ENCODE measurements around the gene FBXW12. TPM values are rescaled to one million over a fixed set of nuclear protein-coding genes. Genes with fewer than 3 reads are reported as not detected.

Gene FBXW12
- total and polyA plus RNA-seq, 2 of the 8 experiments (the other 6 are each of a cell fraction or from before 2014, with no cell fraction given): 0.35 to 0.85 TPM

- peaks cover 7 to 43% (median 22%) of the 10 kb centered on the region in 4 experiments for H3K4me1 ChIP-seq (replicated peaks in 1 of 4; ENCODE audit: control insufficient read depth in 3 of 4, insufficient read depth in 4 of 4, low read length in 3 of 4)
- peak overlapping the region; percentile 63 to 98 (median 94) for H3K9ac ChIP-seq (replicated peaks in 1 of 4; ENCODE audit: extremely low read depth in 1 of 4, low read depth in 3 of 4, low read length in 3 of 4)
- DNase-seq (ENCODE audit: low read depth in 1 of 2, low spot score in 2 of 2) (peak in 1 of 2 experiments; percentile 78), FAIRE-seq (no peak)
- peaks cover 32 to 63% of the 10 kb centered on the region in 2 experiments for H3K79me2 ChIP-seq (ENCODE audit: control insufficient read depth in 1 of 2, insufficient read depth in 2 of 2, low read length in 2 of 2)
- H2BK20ac ChIP-seq (ENCODE audit: low read length): no peak overlapping the region
- no peak overlapping the region for H2BK120ac ChIP-seq (replicated peaks; ENCODE audit: low read depth, low read length)
- H3K4me3 ChIP-seq (ENCODE audit: extremely low read depth in 1 of 4, insufficient read depth in 2 of 4, low read depth in 3 of 4, low read length in 4 of 4): peak overlapping the region; percentile 66 to 85 (median 76)
- ChIA-PET CTCF (ENCODE audit: partially characterized antibody) (interaction anchor here (0.6 to 5.4 kb wide), 3 partner anchors 15 to 29 kb away, joined by 3 to 34 read pairs (median 12); no protein-coding TSS in a partner anchor), POLR2A (ENCODE audit: partially characterized antibody) (interaction anchor here (0.8 to 31.5 kb wide), 28 partner anchors 8 to 240 kb away, joined by 3 to 650 read pairs (median 5); partner anchors contain the start of genes ATRIP, CCDC51, FBXW12 and PFKFB4)
- H3K9me3 ChIP-seq (ENCODE audit: insufficient read depth in 2 of 2, low read depth in 1 of 2, low read length in 1 of 2): no peaks in the 10 kb centered on the region
- H3K56ac ChIP-seq (replicated peaks; ENCODE audit: insufficient read length, low read depth, low read length): peak overlapping the region; percentile 37
- 2% methylated on average over 10 of the region's 60 CpGs; no CpG with 5 or more reads in 1 of the 2 experiments for WGBS, 2 experiments (ENCODE audit: extremely low coverage in 1 of 2, insufficient coverage in 1 of 2, insufficient read length in 1 of 2, insufficient replicate concordance in 2 of 2, low coverage in 1 of 2, low lambda C conversion rate in 2 of 2, missing lambda C conversion rate in 1 of 2)
- peak overlapping the region; percentile 83 for H3K18ac ChIP-seq (ENCODE audit: extremely low read depth, low read length)
- H2AK5ac ChIP-seq (ENCODE audit: low read depth, low read length): no peak overlapping the region
- H4K20me1 ChIP-seq (replicated peaks in 1 of 2; ENCODE audit: control insufficient read depth in 1 of 2, insufficient read depth in 2 of 2, low read length in 2 of 2): peaks cover 8 to 23% of the 10 kb centered on the region in 2 experiments
- no peak overlapping the region for H3K23ac ChIP-seq (ENCODE audit: insufficient read length)
- H2BK12ac ChIP-seq (ENCODE audit: low read depth, low read length): 0 out of 2 replicates have a peak overlapping the region, but pooled peaks have one; percentile 33
- H3K4ac ChIP-seq (replicated peaks; ENCODE audit: insufficient read length, low read depth, low read length): no peak overlapping the region
- no peak overlapping the region for H2BK15ac ChIP-seq (ENCODE audit: low read length)
- peak overlapping the region; percentile 82 for H2BK5ac ChIP-seq (ENCODE audit: low read depth, low read length)
- TF ChIP-seq KDM4A (IDR thresholded peaks at IDR 0.05; ENCODE audit: low read depth, low read length, severe bottlenecking): no peak
- TF ChIP-seq GTF2F1 (IDR thresholded peaks at IDR 0.05; ENCODE audit: borderline replicate concordance, low read depth, low read length): no peak
- TF ChIP-seq BRCA1 (IDR thresholded peaks at IDR 0.05; ENCODE audit: low read depth, low read length): no peak
- TF ChIP-seq POLR2AphosphoS5 (IDR thresholded peaks at IDR 0.05; ENCODE audit: low read depth, low read length): peak; percentile 91
- peak in 1 of 2 experiments; percentile 78; a peak in 1 of 3 replicates for TF ChIP-seq POLR2A (IDR thresholded peaks at IDR 0.05; ENCODE audit: control extremely low read depth in 1 of 2, low read depth in 2 of 2, low read length in 2 of 2)
- no peak for TF ChIP-seq SP2 (IDR thresholded peaks at IDR 0.05; ENCODE audit: low read length)
- peak; percentile 28 for TF ChIP-seq TAF1 (IDR thresholded peaks at IDR 0.05; ENCODE audit: low read depth, low read length)
- no peak for TF ChIP-seq SP1 (IDR thresholded peaks at IDR 0.05; ENCODE audit: low read depth, low read length)
- no peak for TF ChIP-seq JUND (IDR thresholded peaks at IDR 0.05; ENCODE audit: low read length)
- H2AFZ ChIP-seq (ENCODE audit: low read length): no peak overlapping the region
- peak overlapping the region; percentile 94 for H3K27ac ChIP-seq (ENCODE audit: low read depth, low read length)
- H3K27me3 ChIP-seq (replicated peaks in 1 of 4; ENCODE audit: control insufficient read depth in 3 of 4, extremely low read depth in 1 of 4, insufficient read depth in 3 of 4, low read length in 3 of 4): no peaks in the 10 kb centered on the region
- H4K5ac ChIP-seq (ENCODE audit: insufficient read length, low read depth, low read length): peak overlapping the region; percentile 50
- peaks cover 33% of the 10 kb centered on the region for H3K79me1 ChIP-seq (ENCODE audit: low read depth, low read length)
- H3K14ac ChIP-seq (ENCODE audit: insufficient read length): no peak overlapping the region
- peak overlapping the region; percentile 91 to 98 for H3K4me2 ChIP-seq (ENCODE audit: insufficient read depth in 1 of 2, low read depth in 2 of 2, low read length in 2 of 2)
- H4K91ac ChIP-seq (replicated peaks; ENCODE audit: insufficient read length, low read length): no peak overlapping the region
- no peak overlapping the region; the same call in 1 of the 2 replicates for H4K8ac ChIP-seq (ENCODE audit: extremely low read depth, insufficient read depth, low read length)
- H3K23me2 ChIP-seq (ENCODE audit: low read depth, low read length): peaks cover 13% of the 10 kb centered on the region
- H3K36me3 ChIP-seq (ENCODE audit: control insufficient read depth in 2 of 4, insufficient read depth in 4 of 4, low read length in 3 of 4): peaks cover 2 to 18% (median 10%) of the 10 kb centered on the region in 4 experiments; a peak in 7 of 8 replicates
These were observed 56.7 kb downstream of the FBXW12 start for GRCh38 chr3:48428572-48429316.

Measured in H1 (cell line).